OCI-LY3 (cell line): Measurements from ENCODE around the gene SVEP1.

Experiments used
- H2AFZ ChIP-seq: fragments of 200-600, 300-600 bp; shearing (Covaris generic); 2 replicates; pipeline ENCODE4 v1.6.0; 2014; ENCODE audit warnings: antibody characterized with exemption, low read depth, low read length
- H3K27ac ChIP-seq: fragments of 200-600, 300-600 bp; sonication (generic); 2 replicates; pipeline ENCODE4 v1.5.1; 2014; ENCODE audit warnings: mild to moderate bottlenecking, low read length, moderate library complexity, mixed read lengths
- H3K27me3 ChIP-seq: fragments of 200-600, 300-600 bp; sonication (generic); 2 replicates; pipeline ENCODE4 v1.6.1; 2014; ENCODE audit warnings: low read depth, low read length, mixed read lengths
- H3K36me3 ChIP-seq: fragments of 200-600, 300-600 bp; sonication (generic); replicated peaks from 2 replicates; pipeline ENCODE3; 2014; ENCODE audit warnings: low read depth, low read length, mixed read lengths
- H3K4me1 ChIP-seq: fragments of 300-600, 200-600 bp; sonication (generic); 2 replicates; pipeline ENCODE4 v1.6.1; 2014; ENCODE audit warnings: low read length, mixed read lengths
- H3K4me2 ChIP-seq: fragments of 200-600, 300-600 bp; sonication (generic); 2 replicates; pipeline ENCODE4 v1.6.1; 2014; ENCODE audit warnings: low read length, mixed read lengths
- H3K4me3 ChIP-seq: fragments of 300-600, 200-600 bp; sonication (generic); 2 replicates; pipeline ENCODE4 v1.5.1; 2014; ENCODE audit warnings: antibody characterized with exemption, mild to moderate bottlenecking, low read length, moderate library complexity
- H3K79me2 ChIP-seq: fragments of 300-600, 200-600 bp; shearing (Covaris generic); 2 replicates; pipeline ENCODE4 v1.6.1; 2014; ENCODE audit warnings: mild to moderate bottlenecking, low read length, mixed read lengths
- H3K9ac ChIP-seq: fragments of 300-600, 200-600 bp; shearing (Covaris generic); 2 replicates; pipeline ENCODE4 v1.6.0; 2014; ENCODE audit warnings: mild to moderate bottlenecking, low read length, moderate library complexity
- H3K9me3 ChIP-seq: fragments of 200-600, 300-600 bp; shearing (Covaris generic); 2 replicates; pipeline ENCODE4 v1.6.1; 2014; ENCODE audit warnings: low read length, mixed read lengths; ENCODE audit not compliant: insufficient read depth
- H4K20me1 ChIP-seq: fragments of 200-600, 300-600 bp; sonication (generic); 2 replicates; pipeline ENCODE4 v1.6.1; 2016; ENCODE audit warnings: low read length, mixed read lengths; ENCODE audit not compliant: insufficient read depth
- CTCF ChIP-seq: fragments of 200-600, 300-600 bp; sonication (generic); IDR thresholded peaks from 2 replicates; pipeline ENCODE4 v1.5.1; 2014; ENCODE audit warnings: antibody characterized with exemption, low read length, low read depth
- EZH2phosphoT487 ChIP-seq: fragments of 200-600 bp; shearing (Covaris generic); IDR thresholded peaks from 2 replicates; pipeline ENCODE4 v1.6.1; 2018; ENCODE audit warnings: antibody characterized with exemption, mixed run types, low read depth

The SVEP1 gene

GRCh38 chr9:110579034-110579861, at the start of gene SVEP1:
TSS of gene SVEP1 (minus strand) at chr9:110579741. CDS start at chr9:110579543, 198 bp downstream.
- Histone ChIP-seq H3K79me2 (no peaks in the 10 kb centered on the region), H3K9ac (no peak within 1 kb of the TSS), H3K9me3 (no peaks in the 10 kb centered on the region), H3K27me3 (no peaks in the 10 kb centered on the region), H3K4me2 (no peak within 1 kb of the TSS), H4K20me1 (no peaks in the 10 kb centered on the region), H3K4me1 (peaks cover 14% of the 10 kb centered on the region), H3K4me3 (no peak within 1 kb of the TSS), H2AFZ (no peak within 1 kb of the TSS), H3K27ac (no peak within 1 kb of the TSS), H3K36me3 (no peaks in the 10 kb centered on the region)
- TF ChIP-seq CTCF (no peak), EZH2phosphoT487 (no peak)

- Histone ChIP-seq H3K9ac (peak overlapping the region; percentile 64), H3K27ac (peak overlapping the region; percentile 75), H3K9me3 (no peaks in the 10 kb centered on the region), H2AFZ (peak overlapping the region; percentile 96), H3K4me1 (peaks cover 37% of the 10 kb centered on the region), H3K4me2 (peak overlapping the region; percentile 83), H4K20me1 (no peaks in the 10 kb centered on the region), H3K4me3 (peak overlapping the region; percentile 65), H3K79me2 (no peaks in the 10 kb centered on the region), H3K36me3 (peaks cover 4% of the 10 kb centered on the region), H3K27me3 (no peaks in the 10 kb centered on the region)
- TF ChIP-seq CTCF = no peak
- TF ChIP-seq EZH2phosphoT487 = no peak
Measured at GRCh38 chr9:110626101-110626829, 46.7 kb upstream of the SVEP1 start.

- Histone ChIP-seq H3K9me3 (no peaks in the 10 kb centered on the region), H2AFZ (no peak overlapping the region), H4K20me1 (no peaks in the 10 kb centered on the region), H3K27ac (no peak overlapping the region), H3K27me3 (no peaks in the 10 kb centered on the region), H3K4me1 (peaks cover 37% of the 10 kb centered on the region), H3K36me3 (peaks cover 4% of the 10 kb centered on the region), H3K79me2 (no peaks in the 10 kb centered on the region), H3K4me2 (peak overlapping the region; percentile 5), H3K4me3 (no peak overlapping the region), H3K9ac (no peak overlapping the region)
- TF ChIP-seq CTCF (peak; percentile 79), EZH2phosphoT487 (no peak)
Measured at GRCh38 chr9:110623462-110624025, 44.0 kb upstream of the SVEP1 start.

- H3K4me1 ChIP-seq = peaks cover 31% of the 10 kb centered on the region
- no peaks in the 10 kb centered on the region for H3K9me3 ChIP-seq
- H4K20me1 ChIP-seq = no peaks in the 10 kb centered on the region
- TF ChIP-seq CTCF (no peak), EZH2phosphoT487 (no peak)
- no peak overlapping the region for H3K4me3 ChIP-seq
- H3K4me2 ChIP-seq = no peak overlapping the region
- no peak overlapping the region for H3K9ac ChIP-seq
- H3K27ac ChIP-seq = no peak overlapping the region
- no peak overlapping the region for H2AFZ ChIP-seq
- H3K79me2 ChIP-seq = no peaks in the 10 kb centered on the region
- no peaks in the 10 kb centered on the region for H3K36me3 ChIP-seq
- no peaks in the 10 kb centered on the region for H3K27me3 ChIP-seq
Measured at GRCh38 chr9:110622368-110622767, 42.8 kb upstream of the SVEP1 start.
